IgD-negative memory B cell (primary cell): ENCODE data around the gene EBF4. TPM values are rescaled to one million over a fixed set of nuclear protein-coding genes. Genes with fewer than 3 reads are reported as not detected.

Source experiments
- H3K27ac Mint-ChIP-seq, 3 donors: one replicate each; pipeline ENCODE4 v1.8.0; 2020 to 2022; ENCODE audit warnings: mild to moderate bottlenecking in 3 of 3, mixed read lengths in 3 of 3, moderate library complexity in 1 of 3
- H3K27me3 Mint-ChIP-seq: one replicate; pipeline ENCODE4 v1.8.0; 2021; ENCODE audit warnings: mixed read lengths
- H3K36me3 Mint-ChIP-seq: one replicate; pipeline ENCODE4 v1.8.0; 2020; ENCODE audit warnings: mild to moderate bottlenecking, mixed read lengths
- H3K4me1 Mint-ChIP-seq, 3 donors: one replicate each; pipeline ENCODE4 v1.8.0; 2020 to 2022; ENCODE audit warnings: mixed read lengths in 3 of 3, mild to moderate bottlenecking in 1 of 3
- H3K4me3 Mint-ChIP-seq, 4 donors: one replicate each; pipeline ENCODE4 v1.8.0; 2020 to 2022; ENCODE audit warnings: mild to moderate bottlenecking in 4 of 4, mixed read lengths in 4 of 4, moderate library complexity in 3 of 4
- H3K9me3 Mint-ChIP-seq, 3 donors: one replicate each; pipeline ENCODE4 v1.8.0; 2020 to 2021; ENCODE audit warnings: mixed read lengths in 3 of 3, mild to moderate bottlenecking in 1 of 3
- polyA plus RNA-seq: library from polyadenylated mRNA; unstranded; fragments of 300-500 nt; fragmentation: Illumina TruSeq; gene quantifications from one replicate; pipeline ENCODE4 v1.2.3, GENCODE V29; 2021

Gene EBF4
- polyA plus RNA-seq, 1 donor from 2014 or later, result 1.1 TPM

DNA sequence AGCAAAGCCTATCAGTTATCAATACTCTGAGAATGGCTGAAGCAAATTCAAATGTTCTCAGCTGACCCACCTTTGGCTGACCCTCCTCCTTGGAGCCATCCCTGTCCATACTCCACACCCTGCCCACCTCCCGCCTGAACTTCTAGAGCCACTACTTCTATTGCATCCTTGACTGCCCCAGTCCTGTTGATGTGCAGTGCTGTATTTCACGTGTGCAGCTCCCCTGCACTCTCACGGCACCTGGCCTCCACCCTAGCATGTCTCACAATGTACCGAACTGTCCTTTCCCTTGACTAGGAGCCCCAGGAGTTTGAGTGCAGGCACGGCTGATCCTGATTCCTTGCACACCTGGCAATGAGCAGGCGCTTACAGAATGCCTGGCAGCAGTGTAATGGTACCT is 100.9 kb downstream of the EBF4 start:
- peak overlapping the region in 1 of 3 donors; percentile 27 for H3K27ac Mint-ChIP-seq
- H3K27me3 Mint-ChIP-seq, result peaks cover 18% of the 10 kb centered on the region
- no peak overlapping the region for H3K4me3 Mint-ChIP-seq
- no peaks in the 10 kb centered on the region for H3K9me3 Mint-ChIP-seq
- H3K4me1 Mint-ChIP-seq, result no peaks in the 10 kb centered on the region
- H3K36me3 Mint-ChIP-seq, result no peaks in the 10 kb centered on the region

DNA sequence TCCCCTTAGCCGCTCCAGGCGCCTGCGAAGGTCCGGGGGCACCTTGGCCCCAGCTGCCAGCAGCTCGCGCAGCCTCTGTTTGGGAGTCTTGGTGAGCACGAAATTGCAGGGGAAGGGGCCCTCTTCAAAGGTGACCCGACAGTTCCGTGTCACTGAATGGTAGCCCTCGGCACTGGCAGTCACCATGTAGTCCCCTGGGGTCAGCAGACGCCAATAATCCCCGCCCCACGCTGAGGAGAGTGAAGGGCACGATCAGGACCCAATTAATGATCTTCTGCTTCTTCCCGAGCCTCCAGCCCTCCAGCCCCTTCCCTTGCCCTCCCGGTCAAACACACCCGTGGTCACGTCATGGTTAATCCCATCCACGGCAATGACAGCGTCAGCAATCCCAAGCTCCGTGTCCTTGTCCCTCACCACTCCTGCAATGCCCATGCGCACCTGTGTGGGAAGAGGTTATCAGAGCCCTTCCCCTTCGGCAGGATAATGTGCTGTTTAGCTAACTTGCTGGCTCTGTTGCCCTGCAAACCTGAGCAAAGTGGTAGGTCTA is 101.7 kb downstream of the EBF4 start:
- Mint-ChIP-seq H3K27me3 (peaks cover 26% of the 10 kb centered on the region), H3K4me1 (peaks cover 0 to 5% (median 4%) of the 10 kb centered on the region in 3 donors), H3K9me3 (no peaks in the 10 kb centered on the region), H3K36me3 (no peaks in the 10 kb centered on the region), H3K27ac (peak overlapping the region in 1 of 3 donors; percentile 13), H3K4me3 (no peak overlapping the region)

DNA sequence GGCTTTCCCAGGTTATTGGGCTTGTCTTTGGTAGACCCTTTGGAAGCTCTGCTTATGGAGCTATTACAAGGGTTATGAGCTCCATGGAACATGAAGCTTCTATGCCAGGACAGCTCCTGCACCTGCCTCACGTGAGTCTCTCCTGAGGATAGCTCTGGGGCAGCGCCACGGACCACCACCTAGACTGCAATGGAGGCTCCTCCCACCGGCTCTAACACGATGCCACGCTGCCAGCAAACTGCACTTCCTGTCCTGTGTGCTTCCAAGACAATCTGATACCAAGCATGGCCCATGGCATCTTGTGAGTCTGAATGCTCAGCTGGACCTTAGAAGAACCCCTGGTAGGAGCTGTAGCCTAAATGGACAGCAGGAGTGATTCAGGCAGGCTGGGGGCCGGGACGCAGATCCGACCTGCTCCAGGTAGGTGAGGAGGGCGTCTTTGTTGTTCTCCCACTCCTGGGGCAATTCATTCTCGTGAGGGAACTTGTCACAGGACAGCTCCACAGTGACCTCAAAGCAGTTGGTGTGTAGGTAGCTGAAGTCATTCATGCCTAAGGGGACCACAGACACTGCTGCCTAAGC is 102.4 kb downstream of the EBF4 start:
- no peak overlapping the region for H3K4me3 Mint-ChIP-seq
- no peaks in the 10 kb centered on the region for H3K9me3 Mint-ChIP-seq
- H3K36me3 Mint-ChIP-seq, result no peaks in the 10 kb centered on the region
- peaks cover 6 to 11% (median 10%) of the 10 kb centered on the region in 3 donors for H3K4me1 Mint-ChIP-seq
- H3K27ac Mint-ChIP-seq, result no peak overlapping the region
- H3K27me3 Mint-ChIP-seq, result peaks cover 29% of the 10 kb centered on the region

DNA sequence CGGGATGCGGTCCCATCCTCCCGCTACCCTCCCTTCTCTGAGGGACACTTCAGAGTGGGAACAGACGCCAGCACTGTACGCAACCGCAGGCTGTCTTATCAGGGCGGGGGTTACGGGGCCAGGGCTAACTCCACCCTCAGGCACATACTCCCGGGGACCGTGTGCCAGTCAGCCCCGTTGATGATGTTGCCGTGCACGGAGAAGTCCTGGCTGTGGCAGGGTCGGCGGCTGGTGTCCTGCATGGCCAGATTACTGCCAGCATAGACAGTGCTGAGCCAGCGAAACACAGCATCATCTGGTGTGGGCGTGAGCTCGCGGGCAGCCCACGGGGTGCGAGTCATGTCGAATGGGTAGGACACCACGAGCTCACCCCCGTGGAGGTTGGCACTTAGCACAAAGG is 102.9 kb downstream of the EBF4 start:
- no peak overlapping the region for H3K27ac Mint-ChIP-seq
- peaks cover 30% of the 10 kb centered on the region for H3K27me3 Mint-ChIP-seq
- H3K4me1 Mint-ChIP-seq, result peaks cover 8 to 13% (median 12%) of the 10 kb centered on the region in 3 donors
- no peak overlapping the region for H3K4me3 Mint-ChIP-seq
- no peaks in the 10 kb centered on the region for H3K36me3 Mint-ChIP-seq
- no peaks in the 10 kb centered on the region for H3K9me3 Mint-ChIP-seq

DNA sequence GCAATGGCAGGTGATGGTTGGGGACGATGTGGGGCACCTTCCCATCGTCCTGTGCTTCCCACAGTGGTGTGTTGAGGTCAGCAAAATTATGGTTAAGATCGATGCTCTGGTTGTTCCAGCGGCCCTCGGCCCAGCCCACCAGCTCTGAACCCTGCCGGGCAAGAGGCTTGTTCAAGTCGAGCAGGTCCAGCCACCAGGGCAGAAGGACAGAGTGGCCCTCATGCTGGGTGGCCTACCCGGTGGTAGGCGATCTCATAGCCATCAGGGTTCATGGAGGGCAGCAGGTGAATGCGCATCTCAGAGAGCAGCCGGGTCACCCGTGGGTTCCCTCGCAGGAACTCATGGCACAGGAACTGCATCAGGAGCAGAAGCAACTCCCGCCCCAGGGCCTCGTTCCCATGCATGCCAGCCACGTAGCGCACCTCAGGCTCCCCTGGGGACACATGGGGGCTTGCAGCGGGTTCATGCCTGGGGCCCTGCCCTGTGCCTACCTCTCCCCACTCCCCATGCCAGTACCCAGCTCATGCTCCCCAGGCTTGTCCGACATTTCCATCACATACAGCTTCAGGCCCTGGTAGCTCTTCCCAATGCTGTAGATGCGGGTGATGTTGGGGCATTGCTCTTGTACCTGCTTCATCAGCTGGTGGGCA is 103.6 kb downstream of the EBF4 start:
- Mint-ChIP-seq H3K27ac (no peak overlapping the region), H3K27me3 (peaks cover 35% of the 10 kb centered on the region), H3K9me3 (no peaks in the 10 kb centered on the region), H3K4me1 (peaks cover 12 to 18% (median 17%) of the 10 kb centered on the region in 3 donors), H3K36me3 (no peaks in the 10 kb centered on the region), H3K4me3 (peak overlapping the region in 1 of 4 donors; percentile 48)

DNA sequence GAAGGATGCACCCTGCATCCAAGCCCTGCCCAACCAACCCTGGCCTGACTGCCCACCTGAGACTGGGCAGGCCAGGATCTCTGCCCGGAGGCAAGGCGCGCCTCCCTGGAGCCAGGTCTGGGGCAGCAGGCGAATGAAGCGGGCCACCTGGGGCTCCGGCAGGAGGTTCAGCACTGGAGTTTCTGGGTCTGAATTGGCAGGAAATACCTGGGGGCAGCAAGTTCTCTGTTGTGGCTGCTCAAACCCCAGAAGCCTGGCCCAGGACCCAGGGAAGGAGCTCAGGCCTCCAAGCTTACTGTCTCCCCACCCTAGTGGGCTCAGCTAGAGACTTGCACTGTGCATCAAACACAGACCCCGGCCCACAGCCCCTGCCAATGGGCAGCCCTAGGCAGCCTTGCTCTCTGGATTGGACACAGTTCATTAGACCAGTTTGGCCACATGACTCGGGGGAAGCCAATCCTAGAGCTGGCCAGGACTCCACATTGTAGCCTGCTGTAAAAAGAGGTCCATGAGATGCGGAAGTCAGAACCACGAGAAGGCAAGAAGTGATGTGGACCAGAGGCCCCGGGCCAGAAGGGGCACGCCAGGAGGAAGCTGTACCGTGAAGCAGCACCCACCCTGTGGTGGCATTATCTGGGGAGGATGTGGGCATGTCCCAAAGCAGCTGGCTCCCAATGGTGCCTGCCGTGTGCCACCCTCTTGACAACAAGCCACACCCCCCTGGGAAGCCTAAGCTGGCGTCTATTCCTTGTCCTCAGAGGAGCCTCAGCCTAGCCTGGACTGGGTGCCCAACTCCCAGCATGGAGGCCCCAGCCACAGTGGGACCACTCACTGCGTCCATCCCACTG is 104.8 kb downstream of the EBF4 start:
- Mint-ChIP-seq H3K27me3 (peaks cover 37% of the 10 kb centered on the region), H3K27ac (no peak overlapping the region), H3K9me3 (no peaks in the 10 kb centered on the region)

DNA sequence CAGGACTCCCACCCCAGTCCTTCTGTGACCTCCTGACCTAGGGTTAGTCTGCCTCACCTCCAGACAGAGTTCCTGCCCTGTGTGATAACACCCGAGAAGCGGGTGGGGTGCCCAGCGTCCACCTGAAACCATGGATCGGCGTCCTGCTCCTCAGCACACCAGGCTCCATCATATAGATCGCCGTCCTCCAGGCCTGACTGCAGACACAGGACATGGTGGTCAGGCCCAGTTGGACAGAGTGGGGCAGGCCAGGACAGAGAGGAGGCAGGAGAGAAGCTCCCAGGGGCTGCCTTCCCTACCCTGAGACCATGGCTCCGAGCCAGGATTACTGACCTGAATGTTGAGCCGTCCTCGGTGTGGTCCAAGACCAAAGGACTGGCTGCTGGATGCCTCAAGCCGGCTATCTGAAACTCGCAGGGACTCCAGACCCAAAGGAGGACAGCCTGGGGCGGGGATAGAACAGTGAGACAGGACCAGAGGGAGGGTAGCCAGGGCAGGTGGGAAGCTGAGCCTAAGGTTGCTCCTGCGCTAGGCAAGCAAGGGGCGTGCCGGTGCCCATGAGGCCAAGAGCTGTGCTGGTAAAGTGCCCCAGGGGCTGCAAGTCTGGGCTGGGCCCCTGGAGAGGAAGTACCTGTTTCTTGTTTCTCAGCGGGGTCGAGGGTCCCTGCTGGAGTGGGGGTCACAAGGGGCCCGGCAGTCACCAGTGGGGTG is 105.7 kb downstream of the EBF4 start:
- Mint-ChIP-seq H3K4me3 (peak overlapping the region in 1 of 4 donors; percentile 83), H3K36me3 (no peaks in the 10 kb centered on the region), H3K27me3 (peaks cover 42% of the 10 kb centered on the region), H3K27ac (no peak overlapping the region), H3K4me1 (peaks cover 12 to 20% (median 18%) of the 10 kb centered on the region in 3 donors), H3K9me3 (no peaks in the 10 kb centered on the region)

More for the DNA sequence above, 104.8 kb downstream of the EBF4 start:
- peaks cover 12 to 20% (median 18%) of the 10 kb centered on the region in 3 donors for H3K4me1 Mint-ChIP-seq
- no peak overlapping the region for H3K4me3 Mint-ChIP-seq
- H3K36me3 Mint-ChIP-seq, result no peaks in the 10 kb centered on the region

DNA sequence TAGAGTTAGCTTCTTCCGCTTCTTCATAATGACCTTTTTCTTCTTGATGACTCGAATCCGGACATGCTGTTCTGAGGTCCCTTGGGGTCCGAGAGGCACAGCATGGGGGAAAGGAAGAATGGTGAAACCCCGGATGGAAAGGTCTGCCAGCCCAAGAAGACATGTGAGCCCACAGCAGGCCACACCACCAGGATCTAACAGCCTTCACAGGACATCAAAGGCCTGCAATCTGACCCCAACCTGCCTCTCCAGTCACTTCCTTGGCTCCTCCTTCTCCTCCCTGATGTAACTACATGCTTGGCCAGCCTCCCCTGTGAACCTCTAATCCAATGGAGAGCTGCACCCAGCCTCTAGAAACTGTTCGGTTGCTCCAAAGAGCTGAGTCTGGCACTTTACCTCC is 106.2 kb downstream of the EBF4 start:
- peak overlapping the region in 3 of 4 donors; percentile 44 to 83 (median 83) for H3K4me3 Mint-ChIP-seq
- H3K27ac Mint-ChIP-seq, result peak overlapping the region in 1 of 3 donors; percentile 46
- H3K4me1 Mint-ChIP-seq, result peaks cover 12 to 20% (median 18%) of the 10 kb centered on the region in 3 donors
- H3K9me3 Mint-ChIP-seq, result no peaks in the 10 kb centered on the region
- peaks cover 42% of the 10 kb centered on the region for H3K27me3 Mint-ChIP-seq
- no peaks in the 10 kb centered on the region for H3K36me3 Mint-ChIP-seq

DNA sequence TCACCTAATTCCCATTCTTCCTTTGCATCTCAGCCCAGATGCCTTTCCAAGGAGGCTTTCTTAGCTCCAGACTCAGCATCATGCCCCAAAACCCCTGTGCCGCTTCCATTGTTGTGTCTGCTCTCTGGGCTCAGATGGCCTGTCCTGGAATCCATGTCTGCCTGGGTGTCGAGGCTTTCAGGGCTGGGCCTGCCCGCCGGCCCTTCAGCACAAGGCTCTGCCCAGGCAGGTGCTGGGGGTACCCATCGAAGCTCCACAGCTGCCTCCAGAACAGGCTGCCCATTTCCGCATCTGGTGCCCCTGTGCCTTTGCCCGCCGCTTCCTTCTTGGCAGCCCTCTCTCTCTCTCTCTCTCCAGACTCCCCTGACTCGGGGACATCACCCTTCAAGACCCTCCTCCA is 106.7 kb downstream of the EBF4 start:
- Mint-ChIP-seq H3K4me3 (peak overlapping the region in 3 of 4 donors; percentile 81 to 83 (median 83)), H3K4me1 (peaks cover 12 to 20% (median 18%) of the 10 kb centered on the region in 3 donors), H3K27me3 (peaks cover 44% of the 10 kb centered on the region), H3K9me3 (no peaks in the 10 kb centered on the region), H3K27ac (no peak overlapping the region), H3K36me3 (no peaks in the 10 kb centered on the region)

DNA sequence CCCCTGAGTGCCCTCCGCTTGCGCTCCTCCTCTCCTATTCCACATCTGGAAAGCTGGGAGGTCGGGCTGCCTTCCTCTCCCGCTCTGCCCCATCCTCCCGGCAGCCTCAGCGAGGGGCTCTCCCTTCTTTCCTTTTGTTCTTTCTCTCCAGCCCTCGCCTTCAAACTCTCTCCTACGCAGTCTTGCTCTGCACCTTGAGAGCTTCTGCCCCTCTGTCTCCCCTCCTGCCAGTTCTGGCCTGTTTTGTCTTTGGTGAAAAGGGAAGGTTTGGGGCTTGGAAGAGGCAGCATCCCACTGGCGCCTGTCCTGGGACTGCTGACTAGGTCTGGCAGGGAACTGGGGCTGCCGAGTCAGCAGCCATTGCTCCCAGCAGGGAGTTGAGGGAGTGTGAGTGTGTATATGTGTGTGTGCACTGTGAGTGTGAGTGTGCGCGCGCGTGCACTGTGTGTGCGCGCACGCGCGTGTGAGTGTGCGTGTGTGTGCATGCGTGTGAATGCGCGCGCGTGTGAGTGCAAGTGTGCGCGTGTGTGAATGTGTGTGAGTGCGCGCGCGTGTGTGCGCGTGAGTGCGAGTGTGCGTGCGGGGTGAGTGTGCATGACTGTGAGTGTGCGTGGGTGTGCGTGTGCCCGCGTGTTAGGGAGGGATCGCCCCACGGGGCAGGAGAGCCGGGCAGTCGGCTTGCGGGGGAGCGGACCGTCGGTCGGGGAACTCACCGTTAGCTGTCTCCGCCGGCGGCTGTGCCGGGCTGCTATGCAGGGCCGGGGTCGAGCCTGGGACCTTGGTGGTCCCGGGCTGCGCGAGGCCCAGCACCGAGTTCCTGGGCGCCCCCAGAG is 107.3 kb downstream of the EBF4 start:
- peaks cover 12 to 20% (median 18%) of the 10 kb centered on the region in 3 donors for H3K4me1 Mint-ChIP-seq
- no peaks in the 10 kb centered on the region for H3K9me3 Mint-ChIP-seq
- H3K27me3 Mint-ChIP-seq, result peaks cover 48% of the 10 kb centered on the region
- peak overlapping the region; percentile 77 to 83 (median 82) for H3K4me3 Mint-ChIP-seq
- no peaks in the 10 kb centered on the region for H3K36me3 Mint-ChIP-seq
- no peak overlapping the region for H3K27ac Mint-ChIP-seq

DNA sequence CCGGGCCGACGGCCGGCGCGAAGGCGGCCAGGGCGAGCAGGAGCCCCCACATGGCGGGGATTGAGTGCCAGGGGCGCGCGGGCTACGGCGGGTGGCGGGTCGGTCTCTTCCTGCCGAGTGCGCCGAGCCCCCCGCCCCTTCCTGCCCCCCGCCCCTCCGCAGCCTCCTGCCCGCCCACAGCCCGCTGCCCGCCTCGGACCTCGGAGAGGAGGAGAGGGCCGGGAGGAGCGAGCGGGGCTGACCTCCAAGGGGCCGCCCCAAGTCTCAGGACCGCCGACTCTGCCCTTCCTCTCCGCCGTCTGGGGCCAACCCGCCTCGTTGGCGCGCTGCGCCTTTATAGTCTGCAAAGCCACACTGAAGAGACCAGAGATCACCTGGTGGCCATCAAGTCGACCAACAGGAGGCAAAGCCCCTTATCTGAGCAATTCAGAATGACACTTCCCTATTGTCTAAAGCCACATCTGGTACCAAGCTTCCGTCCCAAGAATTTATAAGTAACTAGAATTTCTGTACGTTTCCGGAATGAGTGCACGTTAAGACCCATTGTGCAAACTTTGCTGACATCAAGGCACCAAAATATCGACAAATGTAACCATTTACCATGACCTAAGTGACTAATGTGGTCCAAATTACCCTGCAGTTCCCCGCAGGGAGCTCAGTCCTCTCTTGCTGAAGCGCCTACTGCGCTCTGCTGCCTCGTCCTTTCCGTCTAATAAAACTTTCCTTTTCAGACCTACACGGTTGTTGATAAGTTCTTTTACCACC is 108.1 kb downstream of the EBF4 start, which contains the start of gene CPXM1:
Gene CPXM1 (minus strand): TSS at position 107 of the 765 bp plus-strand sequence. CDS start 55 bp downstream, at position 52.
- Mint-ChIP-seq H3K4me3 (peak within 1 kb of the TSS; percentile 77 to 91 (median 86)), H3K27me3 (peaks cover 48% of the 10 kb centered on the region), H3K27ac (no peak within 1 kb of the TSS), H3K9me3 (no peaks in the 10 kb centered on the region), H3K36me3 (no peaks in the 10 kb centered on the region), H3K4me1 (peaks cover 12 to 20% (median 18%) of the 10 kb centered on the region in 3 donors)

DNA sequence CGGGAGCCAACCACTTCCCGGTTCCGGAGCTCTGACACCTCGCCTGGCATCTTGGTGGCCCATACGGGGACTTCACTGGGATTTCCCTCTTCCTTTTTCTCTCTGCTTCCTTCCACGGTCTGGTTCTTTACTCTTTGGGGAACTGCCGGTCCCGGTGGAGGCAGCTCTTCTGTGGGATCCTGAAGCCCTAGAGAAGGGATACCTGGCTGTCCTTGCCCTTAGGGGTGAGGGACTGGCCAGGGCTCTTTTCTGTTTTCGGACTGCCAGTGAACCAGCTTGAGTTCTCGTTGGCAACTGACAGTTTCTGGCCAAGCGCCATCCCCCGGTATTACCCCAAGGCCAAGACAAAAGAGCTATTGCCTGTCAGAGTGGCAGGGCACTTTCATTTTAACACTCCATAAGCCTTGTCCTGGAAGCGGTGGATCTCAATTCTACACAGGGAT is 108.7 kb downstream of the EBF4 start:
- no peaks in the 10 kb centered on the region for H3K9me3 Mint-ChIP-seq
- H3K36me3 Mint-ChIP-seq, result peaks cover 2% of the 10 kb centered on the region
- H3K4me1 Mint-ChIP-seq, result peaks cover 12 to 20% (median 18%) of the 10 kb centered on the region in 3 donors
- H3K27ac Mint-ChIP-seq, result no peak overlapping the region
- H3K27me3 Mint-ChIP-seq, result peaks cover 52% of the 10 kb centered on the region
- H3K4me3 Mint-ChIP-seq, result peak overlapping the region in 3 of 4 donors; percentile 53 to 91 (median 91)
